Activated CD4-positive, alpha-beta T cell treated with anti-CD3 and anti-CD28 coated beads, Interleukin-2, amount 10 ng/mL, durations not matched to agents 24 days and 14 days (primary cell): ENCODE data around the gene GLI3. TPM values are rescaled to one million over a fixed set of nuclear protein-coding genes. Genes with fewer than 3 reads are reported as not detected.

ENCODE experiments used
- DNase-seq: peaks from one replicate; pipeline ENCODE4 v3.0.0; 2022
- H3K27ac Mint-ChIP-seq: one replicate; pipeline ENCODE4 v1.8.0; 2022; ENCODE audit warnings: mild to moderate bottlenecking, mixed read lengths
- H3K27me3 Mint-ChIP-seq: one replicate; pipeline ENCODE4 v1.8.0; 2022; ENCODE audit warnings: mixed read lengths
- H3K36me3 Mint-ChIP-seq: one replicate; pipeline ENCODE4 v1.8.0; 2022; ENCODE audit warnings: low read depth, mild to moderate bottlenecking, mixed read lengths
- H3K4me1 Mint-ChIP-seq: one replicate; pipeline ENCODE4 v1.8.0; 2021; ENCODE audit warnings: mixed read lengths
- H3K4me3 Mint-ChIP-seq: one replicate; pipeline ENCODE4 v1.8.0; 2022; ENCODE audit warnings: mild to moderate bottlenecking, moderate library complexity, mixed read lengths
- H3K9me3 Mint-ChIP-seq: one replicate; pipeline ENCODE4 v1.8.0; 2021; ENCODE audit warnings: mixed read lengths
- intact Hi-C: fragments of 100-400 bp; cut with micrococcal nuclease; formaldehyde crosslinking; loops from one replicate; pipeline ENCODE4 v1.15.1; 2023
- total RNA-seq: library from RNA; stranded (reverse); gene quantifications from 2 replicates; pipeline ENCODE4 v1.2.3, GENCODE V29; 2022

Gene GLI3
- total RNA-seq, 1 donor from 2014 or later = not detected

DNA sequence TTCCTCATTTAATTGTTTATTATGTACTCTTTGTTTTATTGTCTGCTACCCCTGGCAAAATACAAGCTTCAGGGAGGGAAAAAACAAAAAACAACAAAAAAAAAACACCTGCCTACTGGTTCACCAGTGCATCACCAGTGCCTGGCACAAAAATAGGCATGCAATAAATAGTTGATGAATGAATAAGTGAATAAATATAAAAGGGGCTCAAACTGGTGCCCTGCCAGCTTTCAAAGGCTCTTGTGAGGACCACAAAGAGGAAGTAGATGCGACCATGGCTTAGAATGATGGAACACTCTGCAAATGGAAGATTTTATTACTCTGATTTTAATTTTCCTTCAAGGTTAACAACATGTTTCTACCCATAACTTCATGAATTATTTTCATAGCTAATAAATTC, 321.1 kb downstream of the GLI3 start:
- Mint-ChIP-seq H3K4me3 (no peak overlapping the region), H3K9me3 (peaks cover 4% of the 10 kb centered on the region), H3K4me1 (no peaks in the 10 kb centered on the region), H3K27me3 (peaks cover 23% of the 10 kb centered on the region), H3K27ac (no peak overlapping the region), H3K36me3 (no peaks in the 10 kb centered on the region)
- DNase-seq = no peak
- intact Hi-C loops = no loop called here

DNA sequence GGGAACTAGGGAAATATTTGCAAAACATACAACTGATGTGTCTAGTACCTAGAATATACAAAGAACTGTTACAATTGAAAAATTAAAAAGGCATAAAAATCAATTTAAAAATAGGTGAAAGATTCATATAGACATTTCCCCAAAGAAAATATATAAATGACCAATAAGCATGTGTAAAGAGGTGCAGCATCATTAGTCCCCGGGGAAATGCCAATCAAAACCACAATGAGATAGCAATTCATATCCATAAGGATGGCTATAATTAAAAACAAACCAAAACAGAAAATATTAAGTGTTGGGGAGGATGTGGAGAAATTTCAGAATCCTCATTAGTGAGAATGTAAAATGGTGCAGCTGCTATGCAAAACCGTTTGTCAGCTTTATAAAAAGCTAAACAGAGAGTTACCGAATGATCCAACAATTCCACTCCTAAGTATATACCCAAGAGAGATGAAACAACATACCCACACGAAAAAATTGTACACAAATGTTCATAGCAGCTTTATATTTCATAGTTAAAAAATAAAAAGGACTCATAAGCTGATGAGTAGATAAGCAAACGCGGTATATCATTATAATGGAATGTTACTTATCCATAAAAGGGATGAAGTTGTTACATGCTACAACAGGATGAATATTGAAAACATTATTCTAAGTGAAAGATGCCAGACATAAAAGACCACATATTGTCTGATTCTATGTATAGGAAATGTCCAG, 324.0 kb downstream of the GLI3 start:
- Mint-ChIP-seq H3K4me1 (no peaks in the 10 kb centered on the region), H3K36me3 (no peaks in the 10 kb centered on the region), H3K9me3 (no peaks in the 10 kb centered on the region), H3K27ac (no peak overlapping the region), H3K27me3 (peaks cover 11% of the 10 kb centered on the region), H3K4me3 (no peak overlapping the region)
- intact Hi-C loops = no loop called here
- no peak for DNase-seq

DNA sequence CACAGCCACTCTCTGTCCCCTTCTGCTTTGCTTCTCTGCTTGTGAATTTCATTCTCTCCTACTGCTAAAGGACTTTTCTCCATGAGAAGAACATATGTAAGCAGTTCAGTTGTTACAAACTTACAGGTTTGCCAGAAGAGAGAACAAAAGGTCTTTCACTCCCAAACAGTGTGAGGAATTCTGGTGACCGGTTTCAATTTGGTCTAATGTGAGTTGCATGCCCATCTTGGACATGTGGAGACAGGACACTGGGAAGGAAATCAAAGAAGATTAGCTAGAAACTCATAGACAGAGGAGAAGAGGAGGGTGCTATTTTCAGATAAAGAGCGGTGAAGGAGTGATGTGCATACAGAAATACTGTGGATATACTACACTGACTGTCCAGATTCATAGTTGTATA, 324.6 kb downstream of the GLI3 start:
- H3K36me3 Mint-ChIP-seq = no peaks in the 10 kb centered on the region
- H3K9me3 Mint-ChIP-seq = peaks cover 4% of the 10 kb centered on the region
- H3K4me3 Mint-ChIP-seq = no peak overlapping the region
- intact Hi-C loops = no loop called here
- DNase-seq = no peak
- no peaks in the 10 kb centered on the region for H3K4me1 Mint-ChIP-seq
- no peak overlapping the region for H3K27ac Mint-ChIP-seq
- H3K27me3 Mint-ChIP-seq = peaks cover 14% of the 10 kb centered on the region

DNA sequence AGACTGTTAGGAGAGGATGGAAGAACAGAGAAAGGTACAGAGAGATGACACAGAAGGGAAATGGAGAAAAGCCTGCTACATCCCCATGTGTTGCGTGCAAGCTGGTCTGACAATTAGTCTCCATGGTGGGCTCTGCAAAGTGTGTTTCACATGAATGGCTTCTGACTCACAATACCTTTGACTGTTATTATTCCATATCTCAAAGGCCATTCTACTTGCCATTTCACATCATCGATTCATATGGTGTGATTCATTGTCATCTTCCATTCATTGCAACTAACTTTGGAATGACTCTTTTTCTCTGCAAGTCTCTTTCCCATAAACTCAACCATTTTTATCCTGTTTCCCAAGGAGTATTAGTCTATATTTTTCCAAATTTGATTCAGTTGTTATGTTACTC, 325.2 kb downstream of the GLI3 start:
- intact Hi-C loops = no loop called here
- H3K27me3 Mint-ChIP-seq = peaks cover 14% of the 10 kb centered on the region
- H3K9me3 Mint-ChIP-seq = peaks cover 4% of the 10 kb centered on the region
- DNase-seq = no peak
- H3K4me1 Mint-ChIP-seq = no peaks in the 10 kb centered on the region
- H3K4me3 Mint-ChIP-seq = no peak overlapping the region
- no peaks in the 10 kb centered on the region for H3K36me3 Mint-ChIP-seq
- H3K27ac Mint-ChIP-seq = no peak overlapping the region
